OCI-LY3 (cell line): ENCODE results near the gene RPN1.

Experiments used
- H2AFZ ChIP-seq: fragments of 200-600, 300-600 bp; shearing (Covaris generic); 2 replicates; pipeline ENCODE4 v1.6.0; 2014; ENCODE audit warnings: antibody characterized with exemption, low read depth, low read length
- H3K27ac ChIP-seq: fragments of 200-600, 300-600 bp; sonication (generic); 2 replicates; pipeline ENCODE4 v1.5.1; 2014; ENCODE audit warnings: mild to moderate bottlenecking, low read length, moderate library complexity, mixed read lengths
- H3K27me3 ChIP-seq: fragments of 200-600, 300-600 bp; sonication (generic); 2 replicates; pipeline ENCODE4 v1.6.1; 2014; ENCODE audit warnings: low read depth, low read length, mixed read lengths
- H3K36me3 ChIP-seq: fragments of 200-600, 300-600 bp; sonication (generic); replicated peaks from 2 replicates; pipeline ENCODE3; 2014; ENCODE audit warnings: low read depth, low read length, mixed read lengths
- H3K4me1 ChIP-seq: fragments of 300-600, 200-600 bp; sonication (generic); 2 replicates; pipeline ENCODE4 v1.6.1; 2014; ENCODE audit warnings: low read length, mixed read lengths
- H3K4me2 ChIP-seq: fragments of 200-600, 300-600 bp; sonication (generic); 2 replicates; pipeline ENCODE4 v1.6.1; 2014; ENCODE audit warnings: low read length, mixed read lengths
- H3K4me3 ChIP-seq: fragments of 300-600, 200-600 bp; sonication (generic); 2 replicates; pipeline ENCODE4 v1.5.1; 2014; ENCODE audit warnings: antibody characterized with exemption, mild to moderate bottlenecking, low read length, moderate library complexity
- H3K79me2 ChIP-seq: fragments of 300-600, 200-600 bp; shearing (Covaris generic); 2 replicates; pipeline ENCODE4 v1.6.1; 2014; ENCODE audit warnings: mild to moderate bottlenecking, low read length, mixed read lengths
- H3K9ac ChIP-seq: fragments of 300-600, 200-600 bp; shearing (Covaris generic); 2 replicates; pipeline ENCODE4 v1.6.0; 2014; ENCODE audit warnings: mild to moderate bottlenecking, low read length, moderate library complexity
- H3K9me3 ChIP-seq: fragments of 200-600, 300-600 bp; shearing (Covaris generic); 2 replicates; pipeline ENCODE4 v1.6.1; 2014; ENCODE audit warnings: low read length, mixed read lengths; ENCODE audit not compliant: insufficient read depth
- H4K20me1 ChIP-seq: fragments of 200-600, 300-600 bp; sonication (generic); 2 replicates; pipeline ENCODE4 v1.6.1; 2016; ENCODE audit warnings: low read length, mixed read lengths; ENCODE audit not compliant: insufficient read depth
- CTCF ChIP-seq: fragments of 200-600, 300-600 bp; sonication (generic); IDR thresholded peaks from 2 replicates; pipeline ENCODE4 v1.5.1; 2014; ENCODE audit warnings: antibody characterized with exemption, low read length, low read depth
- EZH2phosphoT487 ChIP-seq: fragments of 200-600 bp; shearing (Covaris generic); IDR thresholded peaks from 2 replicates; pipeline ENCODE4 v1.6.1; 2018; ENCODE audit warnings: antibody characterized with exemption, mixed run types, low read depth

RPN1 gene

GRCh38 chr3:128625409-128625945 lies 25.1 kb downstream of the RPN1 start:
- Histone ChIP-seq H3K9ac (no peak overlapping the region), H3K36me3 (peaks cover 58% of the 10 kb centered on the region), H3K79me2 (peaks cover 90% of the 10 kb centered on the region), H3K9me3 (no peaks in the 10 kb centered on the region), H4K20me1 (peaks cover 10% of the 10 kb centered on the region; the same call in 1 of the 2 replicates), H3K4me1 (peaks cover 27% of the 10 kb centered on the region), H3K4me2 (no peak overlapping the region), H3K27ac (peak overlapping the region; percentile 15), H2AFZ (no peak overlapping the region), H3K4me3 (no peak overlapping the region), H3K27me3 (no peaks in the 10 kb centered on the region)
- TF ChIP-seq EZH2phosphoT487, result no peak
- TF ChIP-seq CTCF, result no peak

- Histone ChIP-seq H3K9me3 (no peaks in the 10 kb centered on the region), H3K4me1 (peaks cover 28% of the 10 kb centered on the region), H3K27ac (peak overlapping the region; percentile 15; the same call in 1 of the 2 replicates), H3K9ac (no peak overlapping the region), H2AFZ (no peak overlapping the region), H3K27me3 (no peaks in the 10 kb centered on the region), H3K36me3 (peaks cover 53% of the 10 kb centered on the region), H3K4me2 (no peak overlapping the region), H4K20me1 (peaks cover 10% of the 10 kb centered on the region; the same call in 1 of the 2 replicates), H3K79me2 (peaks cover 89% of the 10 kb centered on the region), H3K4me3 (no peak overlapping the region)
- no peak for TF ChIP-seq EZH2phosphoT487
- TF ChIP-seq CTCF, result no peak
These were observed 26.0 kb downstream of the RPN1 start for GRCh38 chr3:128624526-128625138.

GRCh38 chr3:128623762-128624176 lies 26.8 kb downstream of the RPN1 start:
- no peaks in the 10 kb centered on the region for H3K9me3 ChIP-seq
- no peak overlapping the region for H2AFZ ChIP-seq
- no peak overlapping the region for H3K9ac ChIP-seq
- H3K27ac ChIP-seq, result peak overlapping the region; percentile 6
- peaks cover 36% of the 10 kb centered on the region for H3K4me1 ChIP-seq
- H3K79me2 ChIP-seq, result peaks cover 89% of the 10 kb centered on the region
- TF ChIP-seq EZH2phosphoT487 (no peak), CTCF (no peak)
- H4K20me1 ChIP-seq, result peaks cover 10% of the 10 kb centered on the region; the same call in 1 of the 2 replicates
- no peak overlapping the region for H3K4me2 ChIP-seq
- H3K4me3 ChIP-seq, result no peak overlapping the region
- peaks cover 57% of the 10 kb centered on the region for H3K36me3 ChIP-seq
- H3K27me3 ChIP-seq, result no peaks in the 10 kb centered on the region

GRCh38 chr3:128621931-128622330 lies 28.7 kb downstream of the RPN1 start:
- Histone ChIP-seq H3K79me2 (peaks cover 86% of the 10 kb centered on the region), H3K36me3 (peaks cover 62% of the 10 kb centered on the region), H3K4me2 (no peak overlapping the region), H3K4me1 (peaks cover 46% of the 10 kb centered on the region), H4K20me1 (peaks cover 9% of the 10 kb centered on the region; the same call in 1 of the 2 replicates), H3K9me3 (no peaks in the 10 kb centered on the region), H3K27ac (no peak overlapping the region), H3K27me3 (no peaks in the 10 kb centered on the region), H3K9ac (no peak overlapping the region), H2AFZ (no peak overlapping the region), H3K4me3 (no peak overlapping the region)
- TF ChIP-seq EZH2phosphoT487 (no peak), CTCF (no peak)
